Liver (tissue), 9 donors: ENCODE results near the gene KRTAP4-3. TPM values are rescaled to one million over a fixed set of nuclear protein-coding genes. Genes with fewer than 3 reads are reported as not detected.

Experiments used
- DNase-seq: peaks from one replicate; pipeline ENCODE4 v3.0.0-alpha.2; 2017; ENCODE audit warnings: low spot score
- H3K27ac ChIP-seq, 2 donors: one replicate each; pipeline ENCODE4 v1.7.0; 2013; ENCODE audit warnings: inconsistent platforms in 2 of 2, low read length in 2 of 2, control low read depth in 1 of 2, low read depth in 1 of 2, mild to moderate bottlenecking in 1 of 2
- H3K27me3 ChIP-seq, 4 donors: one replicate each; pipeline versions ENCODE4 v1.6.1 to v1.7.0; 2013; ENCODE audit warnings: low read length in 3 of 4, inconsistent platforms in 1 of 4, mild to moderate bottlenecking in 1 of 4, moderate library complexity in 1 of 4; ENCODE audit not compliant: control insufficient read depth in 4 of 4, insufficient read depth in 4 of 4
- H3K36me3 ChIP-seq, 4 donors: one replicate each; pipeline versions ENCODE4 v1.6.1 to v1.7.0; 2013; ENCODE audit warnings: low read length in 3 of 4, mild to moderate bottlenecking in 3 of 4, low read depth in 1 of 4, moderate library complexity in 1 of 4; ENCODE audit not compliant: control insufficient read depth in 4 of 4, insufficient read depth in 3 of 4
- H3K4me1 ChIP-seq, 4 donors: one replicate each; pipeline versions ENCODE4 v1.6.1 to v1.7.0; 2013; ENCODE audit warnings: low read length in 3 of 4, mild to moderate bottlenecking in 3 of 4, moderate library complexity in 1 of 4; ENCODE audit not compliant: control insufficient read depth in 4 of 4, insufficient read depth in 4 of 4
- H3K4me3 ChIP-seq, 3 donors: one replicate each; pipeline versions ENCODE4 v1.6.1 to v1.7.0; 2013; ENCODE audit warnings: low read length in 3 of 3, control low read depth in 1 of 3, low read depth in 1 of 3, mild to moderate bottlenecking in 1 of 3
- H3K9ac ChIP-seq, 2 donors: one replicate each; pipeline ENCODE4 v1.7.0; 2013; ENCODE audit warnings: low read length in 2 of 2, mild to moderate bottlenecking in 2 of 2, moderate library complexity in 2 of 2, control low read depth in 1 of 2, low read depth in 1 of 2
- H3K9me3 ChIP-seq, 4 donors: one replicate each; pipeline versions ENCODE4 v1.6.1 to v1.7.0; 2013; ENCODE audit warnings: low read length in 3 of 4; ENCODE audit not compliant: control insufficient read depth in 4 of 4
- EGR1 ChIP-seq, 2 donors: IDR thresholded peaks; 2 replicates each; pipeline ENCODE4 v1.6.1; 2016 to 2018; ENCODE audit warnings: antibody characterized with exemption in 2 of 2, low read depth in 2 of 2
- FOXA1 ChIP-seq: IDR thresholded peaks from 2 replicates; pipeline ENCODE4 v1.6.1; 2016; ENCODE audit warnings: antibody characterized with exemption
- FOXA2 ChIP-seq: IDR thresholded peaks from 2 replicates; pipeline ENCODE4 v1.6.1; 2016; ENCODE audit warnings: antibody characterized with exemption
- GABPA ChIP-seq, 2 donors: IDR thresholded peaks in 1 of 2; conservative IDR thresholded peaks in 1 of 2; 2 replicates each; pipeline ENCODE4 v1.6.1; 2016; ENCODE audit warnings: antibody characterized with exemption in 2 of 2, mild to moderate bottlenecking in 1 of 2, moderate library complexity in 1 of 2
- HNF4A ChIP-seq, 2 donors: conservative IDR thresholded peaks; 2 replicates each; pipeline ENCODE4 v1.6.1; 2016; ENCODE audit warnings: antibody characterized with exemption in 2 of 2, mild to moderate bottlenecking in 2 of 2
- HNF4G ChIP-seq: IDR thresholded peaks from 2 replicates; pipeline ENCODE4 v1.6.1; 2016; ENCODE audit warnings: antibody characterized with exemption
- JUND ChIP-seq, 2 donors: IDR thresholded peaks; 2 replicates each; pipeline ENCODE4 v1.6.1; 2016; ENCODE audit warnings: antibody characterized with exemption in 2 of 2
- NR2F2 ChIP-seq: IDR thresholded peaks from 2 replicates; pipeline ENCODE4 v1.6.1; 2016; ENCODE audit warnings: antibody characterized with exemption
- RXRA ChIP-seq, 2 donors: IDR thresholded peaks; 2 replicates each; pipeline ENCODE4 v1.6.1; 2017 to 2018; ENCODE audit warnings: antibody characterized with exemption in 2 of 2, mild to moderate bottlenecking in 1 of 2
- SP1 ChIP-seq: IDR thresholded peaks from 2 replicates; pipeline ENCODE4 v1.6.1; 2018; ENCODE audit warnings: antibody characterized with exemption, mild to moderate bottlenecking
- TAF1 ChIP-seq: conservative IDR thresholded peaks from 2 replicates; pipeline ENCODE4 v1.6.1; 2016; ENCODE audit warnings: antibody characterized with exemption, mild to moderate bottlenecking
- YY1 ChIP-seq: IDR thresholded peaks from 2 replicates; pipeline ENCODE4 v1.6.1; 2016; ENCODE audit warnings: antibody characterized with exemption, mild to moderate bottlenecking
- WGBS: extraction: QIAGEN DNeasy Blood & Tissue Kit; methylation state at CpG from one replicate; pipeline ENCODE4 v1.1.7; 2013; 5-methylcytosine and 5-hydroxymethylcytosine counted together
- polyA plus RNA-seq, 2 donors: library from polyadenylated mRNA; stranded (reverse) in 1 of 2; unstranded in 1 of 2; fragments of 200-250 nt in 1 of 2; fragments of >200 nt in 1 of 2; fragmentation: Nextera tagmentation in 1 of 2; extraction: Ambion mirVana in 1 of 2; gene quantifications; one replicate each; pipeline versions ENCODE4 v1.2.1 to v1.2.3, GENCODE V29; 2013 to 2015
- total RNA-seq, 2 donors: library from RNA; depleted of rRNA; stranded (reverse); fragments of >200 nt; gene quantifications; one replicate each; pipeline ENCODE4 v1.2.3, GENCODE V29; 2014
- TF ChIP-seq, protein P1 (sequence below): IDR thresholded peaks from 2 replicates; pipeline ENCODE4 v1.6.1; 2016; ENCODE audit warnings: antibody characterized with exemption
- TF ChIP-seq, protein P2 (sequence below): fragments of 150-350 bp; IDR thresholded peaks from 2 replicates; pipeline ENCODE4 v1.5.1; 2017; ENCODE audit warnings: improper control_type of control experiment, low read depth, low read length; ENCODE audit not compliant: missing input control
- TF ChIP-seq, protein P3 (sequence below): IDR thresholded peaks from 2 replicates; pipeline ENCODE4 v1.6.1; 2016; ENCODE audit warnings: antibody characterized with exemption
- TF ChIP-seq, protein P4 (sequence below): IDR thresholded peaks from 2 replicates; pipeline ENCODE4 v1.6.1; 2016; ENCODE audit warnings: antibody characterized with exemption
- donor health status: healthy.
- donor health status: healthy.
- donor health status: healthy.
- donor health status: healthy.
- donor health status: healthy.

KRTAP4-3 gene
- total and polyA plus RNA-seq, 4 donors = not detected

DNA sequence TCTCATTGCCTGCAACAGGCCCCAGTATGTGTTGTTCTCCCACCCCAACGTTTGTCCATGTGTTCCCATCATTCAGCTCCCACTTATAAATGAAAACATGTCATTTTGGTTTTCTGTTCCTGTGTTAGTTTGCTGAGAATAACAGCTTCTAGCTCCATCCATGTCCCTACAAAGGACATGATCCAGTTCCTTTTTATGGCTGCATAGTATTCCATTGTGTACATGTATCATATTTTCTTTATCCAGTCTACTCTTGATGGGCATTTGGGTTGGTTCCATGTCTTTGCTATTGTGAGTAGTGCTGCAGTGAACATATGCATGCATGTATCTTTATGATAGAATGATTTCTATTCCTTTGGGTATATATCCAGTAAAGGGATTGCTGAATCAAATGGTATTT, 47.7 kb upstream of the KRTAP4-3 start:
- no peaks in the 10 kb centered on the region for H3K4me1 ChIP-seq
- TF ChIP-seq, protein P1, sequence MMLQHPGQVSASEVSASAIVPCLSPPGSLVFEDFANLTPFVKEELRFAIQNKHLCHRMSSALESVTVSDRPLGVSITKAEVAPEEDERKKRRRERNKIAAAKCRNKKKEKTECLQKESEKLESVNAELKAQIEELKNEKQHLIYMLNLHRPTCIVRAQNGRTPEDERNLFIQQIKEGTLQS = no peak
- no peak for TF ChIP-seq HNF4A (conservative IDR thresholded peaks at IDR 0.05)
- TF ChIP-seq SP1 = no peak
- TF ChIP-seq EGR1 (IDR thresholded peaks at IDR 0.05; ENCODE audit: low read depth in 2 of 2) = no peak
- no peak for TF ChIP-seq RXRA (IDR thresholded peaks at IDR 0.05)
- peaks cover 0 to 3% (median 0%) of the 10 kb centered on the region in 4 donors for H3K27me3 ChIP-seq
- no peaks in the 10 kb centered on the region for H3K36me3 ChIP-seq
- H3K4me3 ChIP-seq = no peak overlapping the region
- no peak overlapping the region for H3K27ac ChIP-seq
- no peak for DNase-seq
- 61% methylated on average over 1 of the region's 1 CpG for WGBS
- no peak overlapping the region for H3K9ac ChIP-seq
- no peaks in the 10 kb centered on the region for H3K9me3 ChIP-seq

DNA sequence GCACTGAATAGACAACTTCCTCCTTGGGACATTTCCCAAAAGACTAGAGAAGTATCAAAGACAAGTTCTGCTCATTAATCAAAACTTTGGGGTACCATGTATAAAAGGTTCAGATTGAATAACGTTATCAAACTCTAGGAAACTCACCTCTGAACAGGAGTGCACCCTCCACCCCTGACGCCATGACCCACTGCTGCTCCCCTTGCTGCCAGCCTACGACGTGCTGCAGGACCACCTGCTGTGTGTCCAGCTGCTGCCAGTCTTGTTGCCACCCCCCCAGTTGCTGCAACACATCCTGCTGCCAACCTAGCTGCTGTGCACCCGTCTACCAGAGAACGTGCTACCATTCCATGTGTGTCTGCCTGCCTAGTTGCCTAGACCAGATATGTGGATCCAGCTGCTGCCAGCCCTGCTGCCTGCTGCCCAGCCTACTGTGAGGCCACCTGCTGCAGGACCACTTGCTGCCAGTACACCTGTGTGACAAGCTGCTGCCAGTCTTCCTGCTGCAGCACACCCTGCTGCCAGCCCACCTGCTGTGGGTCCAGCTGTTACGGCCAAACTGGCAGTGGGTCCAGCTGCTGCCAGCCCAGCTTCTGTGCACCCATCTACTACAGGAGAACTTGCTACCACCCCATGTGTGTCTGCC, 44.6 kb upstream of the KRTAP4-3 start:
- Histone ChIP-seq H3K4me3 (no peak overlapping the region), H3K9me3 (no peaks in the 10 kb centered on the region), H3K27ac (no peak overlapping the region), H3K9ac (no peak overlapping the region), H3K27me3 (peaks cover 0 to 3% (median 0%) of the 10 kb centered on the region in 4 donors), H3K36me3 (no peaks in the 10 kb centered on the region), H3K4me1 (no peaks in the 10 kb centered on the region)
- WGBS = 68% methylated on average over 7 of the region's 7 CpGs
- TF ChIP-seq YY1 = no peak
- TF ChIP-seq HNF4G = no peak
- TF ChIP-seq, protein P2, sequence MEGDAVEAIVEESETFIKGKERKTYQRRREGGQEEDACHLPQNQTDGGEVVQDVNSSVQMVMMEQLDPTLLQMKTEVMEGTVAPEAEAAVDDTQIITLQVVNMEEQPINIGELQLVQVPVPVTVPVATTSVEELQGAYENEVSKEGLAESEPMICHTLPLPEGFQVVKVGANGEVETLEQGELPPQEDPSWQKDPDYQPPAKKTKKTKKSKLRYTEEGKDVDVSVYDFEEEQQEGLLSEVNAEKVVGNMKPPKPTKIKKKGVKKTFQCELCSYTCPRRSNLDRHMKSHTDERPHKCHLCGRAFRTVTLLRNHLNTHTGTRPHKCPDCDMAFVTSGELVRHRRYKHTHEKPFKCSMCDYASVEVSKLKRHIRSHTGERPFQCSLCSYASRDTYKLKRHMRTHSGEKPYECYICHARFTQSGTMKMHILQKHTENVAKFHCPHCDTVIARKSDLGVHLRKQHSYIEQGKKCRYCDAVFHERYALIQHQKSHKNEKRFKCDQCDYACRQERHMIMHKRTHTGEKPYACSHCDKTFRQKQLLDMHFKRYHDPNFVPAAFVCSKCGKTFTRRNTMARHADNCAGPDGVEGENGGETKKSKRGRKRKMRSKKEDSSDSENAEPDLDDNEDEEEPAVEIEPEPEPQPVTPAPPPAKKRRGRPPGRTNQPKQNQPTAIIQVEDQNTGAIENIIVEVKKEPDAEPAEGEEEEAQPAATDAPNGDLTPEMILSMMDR = no peak
- TF ChIP-seq TAF1 = no peak
- no peak for TF ChIP-seq GABPA (IDR thresholded peaks at IDR 0.05 in 1 of 2, conservative IDR thresholded peaks at IDR 0.05 in 1 of 2)
- no peak for TF ChIP-seq NR2F2
- TF ChIP-seq, protein P3, sequence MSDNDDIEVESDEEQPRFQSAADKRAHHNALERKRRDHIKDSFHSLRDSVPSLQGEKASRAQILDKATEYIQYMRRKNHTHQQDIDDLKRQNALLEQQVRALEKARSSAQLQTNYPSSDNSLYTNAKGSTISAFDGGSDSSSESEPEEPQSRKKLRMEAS = no peak
- no peak for TF ChIP-seq HNF4A (conservative IDR thresholded peaks at IDR 0.05)
- TF ChIP-seq, protein P4, sequence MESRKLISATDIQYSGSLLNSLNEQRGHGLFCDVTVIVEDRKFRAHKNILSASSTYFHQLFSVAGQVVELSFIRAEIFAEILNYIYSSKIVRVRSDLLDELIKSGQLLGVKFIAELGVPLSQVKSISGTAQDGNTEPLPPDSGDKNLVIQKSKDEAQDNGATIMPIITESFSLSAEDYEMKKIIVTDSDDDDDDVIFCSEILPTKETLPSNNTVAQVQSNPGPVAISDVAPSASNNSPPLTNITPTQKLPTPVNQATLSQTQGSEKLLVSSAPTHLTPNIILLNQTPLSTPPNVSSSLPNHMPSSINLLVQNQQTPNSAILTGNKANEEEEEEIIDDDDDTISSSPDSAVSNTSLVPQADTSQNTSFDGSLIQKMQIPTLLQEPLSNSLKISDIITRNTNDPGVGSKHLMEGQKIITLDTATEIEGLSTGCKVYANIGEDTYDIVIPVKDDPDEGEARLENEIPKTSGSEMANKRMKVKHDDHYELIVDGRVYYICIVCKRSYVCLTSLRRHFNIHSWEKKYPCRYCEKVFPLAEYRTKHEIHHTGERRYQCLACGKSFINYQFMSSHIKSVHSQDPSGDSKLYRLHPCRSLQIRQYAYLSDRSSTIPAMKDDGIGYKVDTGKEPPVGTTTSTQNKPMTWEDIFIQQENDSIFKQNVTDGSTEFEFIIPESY = no peak
- no peak for TF ChIP-seq FOXA2
- TF ChIP-seq, protein P1 = no peak
- no peak for TF ChIP-seq SP1
- no peak for TF ChIP-seq FOXA1
- TF ChIP-seq EGR1 (IDR thresholded peaks at IDR 0.05; ENCODE audit: low read depth in 2 of 2) = no peak
- TF ChIP-seq JUND (IDR thresholded peaks at IDR 0.05) = no peak
- DNase-seq = no peak
